Measurements from ENCODE around the gene KBTBD12.

KBTBD12 gene

GRCh38 chr3:127933396-127933795, 18.4 kb downstream of the KBTBD12 start:
- Histone ChIP-seq H3K79me2 (ENCODE audit: insufficient read depth, low read length) (no peaks in the 10 kb centered on the region), H3K27me3 (ENCODE audit: insufficient read depth, low read length, poor library complexity) (peaks cover 32% of the 10 kb centered on the region), H3K27ac (ENCODE audit: low read length) (no peak overlapping the region), H3K9ac (ENCODE audit: low read depth, low read length) (no peak overlapping the region), H4K20me1 (ENCODE audit: insufficient read depth, low read length) (no peaks in the 10 kb centered on the region), H2AFZ (ENCODE audit: low read depth, low read length) (no peak overlapping the region), H3K4me1 (ENCODE audit: insufficient read depth, low read length) (no peaks in the 10 kb centered on the region), H3K36me3 (ENCODE audit: insufficient read depth, low read length) (no peaks in the 10 kb centered on the region), H3K9me3 (ENCODE audit: insufficient read depth, low read length, severe bottlenecking) (no peaks in the 10 kb centered on the region), H3K4me2 (ENCODE audit: insufficient read depth, low read length) (no peak overlapping the region), H3K4me3 (ENCODE audit: low read depth in 1 of 2, low read length in 2 of 2) (no peak overlapping the region)
- no peak for DNase-seq
- ATAC-seq (ENCODE audit: insufficient read depth, low read depth) = no peak
- no peak for TF ChIP-seq EZH2 (IDR thresholded peaks at IDR 0.05; ENCODE audit: borderline replicate concordance, low read depth, low read length, severe bottlenecking)
- TF ChIP-seq, protein P1, sequence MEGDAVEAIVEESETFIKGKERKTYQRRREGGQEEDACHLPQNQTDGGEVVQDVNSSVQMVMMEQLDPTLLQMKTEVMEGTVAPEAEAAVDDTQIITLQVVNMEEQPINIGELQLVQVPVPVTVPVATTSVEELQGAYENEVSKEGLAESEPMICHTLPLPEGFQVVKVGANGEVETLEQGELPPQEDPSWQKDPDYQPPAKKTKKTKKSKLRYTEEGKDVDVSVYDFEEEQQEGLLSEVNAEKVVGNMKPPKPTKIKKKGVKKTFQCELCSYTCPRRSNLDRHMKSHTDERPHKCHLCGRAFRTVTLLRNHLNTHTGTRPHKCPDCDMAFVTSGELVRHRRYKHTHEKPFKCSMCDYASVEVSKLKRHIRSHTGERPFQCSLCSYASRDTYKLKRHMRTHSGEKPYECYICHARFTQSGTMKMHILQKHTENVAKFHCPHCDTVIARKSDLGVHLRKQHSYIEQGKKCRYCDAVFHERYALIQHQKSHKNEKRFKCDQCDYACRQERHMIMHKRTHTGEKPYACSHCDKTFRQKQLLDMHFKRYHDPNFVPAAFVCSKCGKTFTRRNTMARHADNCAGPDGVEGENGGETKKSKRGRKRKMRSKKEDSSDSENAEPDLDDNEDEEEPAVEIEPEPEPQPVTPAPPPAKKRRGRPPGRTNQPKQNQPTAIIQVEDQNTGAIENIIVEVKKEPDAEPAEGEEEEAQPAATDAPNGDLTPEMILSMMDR (IDR thresholded peaks at IDR 0.05; ENCODE audit: borderline replicate concordance, extremely low read depth, low read length, poor library complexity, severe bottlenecking) = no peak

- no peak for DNase-seq
- H3K9me3 ChIP-seq (ENCODE audit: insufficient read depth, low read length, severe bottlenecking) = no peaks in the 10 kb centered on the region
- H2AFZ ChIP-seq (ENCODE audit: low read depth, low read length) = no peak overlapping the region
- no peak for ATAC-seq (ENCODE audit: insufficient read depth, low read depth)
- TF ChIP-seq, protein P1 (IDR thresholded peaks at IDR 0.05; ENCODE audit: borderline replicate concordance, extremely low read depth, low read length, poor library complexity, severe bottlenecking) = no peak
- TF ChIP-seq EZH2 (IDR thresholded peaks at IDR 0.05; ENCODE audit: borderline replicate concordance, low read depth, low read length, severe bottlenecking) = no peak
- no peaks in the 10 kb centered on the region for H3K79me2 ChIP-seq (ENCODE audit: insufficient read depth, low read length)
- no peaks in the 10 kb centered on the region for H4K20me1 ChIP-seq (ENCODE audit: insufficient read depth, low read length)
- no peaks in the 10 kb centered on the region for H3K4me1 ChIP-seq (ENCODE audit: insufficient read depth, low read length)
- no peak overlapping the region for H3K4me3 ChIP-seq (ENCODE audit: low read depth in 1 of 2, low read length in 2 of 2)
- H3K4me2 ChIP-seq (ENCODE audit: insufficient read depth, low read length) = no peak overlapping the region
- no peak overlapping the region for H3K27ac ChIP-seq (ENCODE audit: low read length)
- peaks cover 7% of the 10 kb centered on the region for H3K27me3 ChIP-seq (ENCODE audit: insufficient read depth, low read length, poor library complexity)
- H3K36me3 ChIP-seq (ENCODE audit: insufficient read depth, low read length) = no peaks in the 10 kb centered on the region
- no peak overlapping the region for H3K9ac ChIP-seq (ENCODE audit: low read depth, low read length)
Measured at GRCh38 chr3:127938800-127939199, 23.8 kb downstream of the KBTBD12 start.

DNA sequence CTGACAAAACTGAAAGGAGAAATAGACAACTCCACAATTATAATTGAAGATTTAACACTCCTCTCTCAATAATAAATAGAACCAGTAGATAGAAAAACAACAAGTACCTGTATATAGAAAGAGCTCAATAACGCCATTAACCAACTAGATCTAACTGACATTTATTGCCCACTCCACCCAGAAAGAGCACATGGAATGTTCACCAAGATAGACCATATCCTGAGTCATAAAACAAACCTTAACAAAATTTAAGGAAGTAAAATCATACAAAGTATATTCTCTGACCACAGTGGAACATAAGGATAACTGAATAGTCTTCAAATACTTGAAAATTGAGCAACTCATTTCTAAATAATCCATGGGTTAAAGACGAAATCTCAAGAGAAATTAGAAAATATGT, 25.1 kb downstream of the KBTBD12 start:
- Histone ChIP-seq H3K27ac (ENCODE audit: low read length) (no peak overlapping the region), H3K79me2 (ENCODE audit: insufficient read depth, low read length) (no peaks in the 10 kb centered on the region), H3K36me3 (ENCODE audit: insufficient read depth, low read length) (no peaks in the 10 kb centered on the region), H3K9ac (ENCODE audit: low read depth, low read length) (no peak overlapping the region), H3K4me2 (ENCODE audit: insufficient read depth, low read length) (no peak overlapping the region), H4K20me1 (ENCODE audit: insufficient read depth, low read length) (no peaks in the 10 kb centered on the region), H3K9me3 (ENCODE audit: insufficient read depth, low read length, severe bottlenecking) (no peaks in the 10 kb centered on the region), H2AFZ (ENCODE audit: low read depth, low read length) (no peak overlapping the region), H3K4me3 (ENCODE audit: low read depth in 1 of 2, low read length in 2 of 2) (no peak overlapping the region), H3K4me1 (ENCODE audit: insufficient read depth, low read length) (no peaks in the 10 kb centered on the region), H3K27me3 (ENCODE audit: insufficient read depth, low read length, poor library complexity) (peaks cover 7% of the 10 kb centered on the region)
- TF ChIP-seq, protein P1 (IDR thresholded peaks at IDR 0.05; ENCODE audit: borderline replicate concordance, extremely low read depth, low read length, poor library complexity, severe bottlenecking) = no peak
- no peak for TF ChIP-seq EZH2 (IDR thresholded peaks at IDR 0.05; ENCODE audit: borderline replicate concordance, low read depth, low read length, severe bottlenecking)
- DNase-seq (no peak), ATAC-seq (ENCODE audit: insufficient read depth, low read depth) (no peak)

GRCh38 chr3:127942613-127943012, 27.6 kb downstream of the KBTBD12 start:
- DNase-seq (no peak), ATAC-seq (ENCODE audit: insufficient read depth, low read depth) (no peak)
- H3K4me2 ChIP-seq (ENCODE audit: insufficient read depth, low read length) = no peak overlapping the region
- peaks cover 9% of the 10 kb centered on the region for H3K27me3 ChIP-seq (ENCODE audit: insufficient read depth, low read length, poor library complexity)
- no peaks in the 10 kb centered on the region for H4K20me1 ChIP-seq (ENCODE audit: insufficient read depth, low read length)
- TF ChIP-seq EZH2 (IDR thresholded peaks at IDR 0.05; ENCODE audit: borderline replicate concordance, low read depth, low read length, severe bottlenecking) = no peak
- TF ChIP-seq, protein P1 (IDR thresholded peaks at IDR 0.05; ENCODE audit: borderline replicate concordance, extremely low read depth, low read length, poor library complexity, severe bottlenecking) = no peak
- no peaks in the 10 kb centered on the region for H3K36me3 ChIP-seq (ENCODE audit: insufficient read depth, low read length)
- H3K27ac ChIP-seq (ENCODE audit: low read length) = no peak overlapping the region
- no peak overlapping the region for H3K9ac ChIP-seq (ENCODE audit: low read depth, low read length)
- H2AFZ ChIP-seq (ENCODE audit: low read depth, low read length) = no peak overlapping the region
- H3K9me3 ChIP-seq (ENCODE audit: insufficient read depth, low read length, severe bottlenecking) = no peaks in the 10 kb centered on the region
- H3K79me2 ChIP-seq (ENCODE audit: insufficient read depth, low read length) = no peaks in the 10 kb centered on the region
- no peaks in the 10 kb centered on the region for H3K4me1 ChIP-seq (ENCODE audit: insufficient read depth, low read length)
- H3K4me3 ChIP-seq (ENCODE audit: low read depth in 1 of 2, low read length in 2 of 2) = no peak overlapping the region

All from DND-41 (cell line).